Measurements from ENCODE around the gene PDE5A.

DNA sequence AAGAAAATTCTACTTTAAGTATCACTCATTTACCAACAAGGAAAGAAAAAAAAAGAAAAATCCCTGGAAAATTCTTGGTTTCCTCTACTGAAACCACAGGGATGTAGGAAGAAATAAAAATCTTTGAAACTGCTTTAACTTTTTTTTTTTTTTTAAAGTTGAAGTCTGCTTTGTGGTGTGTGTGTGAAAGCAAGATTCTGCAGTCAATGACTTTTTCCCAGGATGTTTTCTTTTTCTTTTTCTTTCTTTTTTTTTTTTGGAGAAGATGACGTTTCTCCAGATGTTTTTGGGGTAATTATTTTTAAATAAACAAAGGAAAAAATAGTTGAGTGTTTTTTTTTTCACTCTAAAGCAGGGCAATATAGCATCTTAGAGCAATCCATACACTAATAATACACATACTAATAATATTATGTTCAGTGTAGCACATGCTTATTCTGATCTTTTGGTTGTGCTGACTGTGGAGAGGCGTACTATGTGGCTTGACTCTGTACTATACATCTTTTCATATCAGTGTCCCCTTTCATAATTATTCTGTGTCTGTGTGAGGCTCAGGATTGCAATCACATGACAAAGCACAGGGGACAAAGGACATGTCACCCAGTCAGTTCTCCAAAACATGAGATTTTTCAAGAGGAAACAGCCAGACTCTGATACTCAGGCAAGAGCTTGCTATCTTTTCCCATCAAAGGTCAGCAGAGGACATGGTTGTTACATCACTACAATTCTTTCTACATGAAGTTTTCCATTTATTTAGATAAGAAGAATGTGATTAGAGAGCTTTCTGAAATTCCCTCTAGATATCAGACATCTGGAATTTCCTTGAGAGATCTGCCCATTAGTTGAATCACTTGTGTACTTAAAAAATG is 111.0 kb downstream of the PDE5A start:
- TF ChIP-seq, protein P1, sequence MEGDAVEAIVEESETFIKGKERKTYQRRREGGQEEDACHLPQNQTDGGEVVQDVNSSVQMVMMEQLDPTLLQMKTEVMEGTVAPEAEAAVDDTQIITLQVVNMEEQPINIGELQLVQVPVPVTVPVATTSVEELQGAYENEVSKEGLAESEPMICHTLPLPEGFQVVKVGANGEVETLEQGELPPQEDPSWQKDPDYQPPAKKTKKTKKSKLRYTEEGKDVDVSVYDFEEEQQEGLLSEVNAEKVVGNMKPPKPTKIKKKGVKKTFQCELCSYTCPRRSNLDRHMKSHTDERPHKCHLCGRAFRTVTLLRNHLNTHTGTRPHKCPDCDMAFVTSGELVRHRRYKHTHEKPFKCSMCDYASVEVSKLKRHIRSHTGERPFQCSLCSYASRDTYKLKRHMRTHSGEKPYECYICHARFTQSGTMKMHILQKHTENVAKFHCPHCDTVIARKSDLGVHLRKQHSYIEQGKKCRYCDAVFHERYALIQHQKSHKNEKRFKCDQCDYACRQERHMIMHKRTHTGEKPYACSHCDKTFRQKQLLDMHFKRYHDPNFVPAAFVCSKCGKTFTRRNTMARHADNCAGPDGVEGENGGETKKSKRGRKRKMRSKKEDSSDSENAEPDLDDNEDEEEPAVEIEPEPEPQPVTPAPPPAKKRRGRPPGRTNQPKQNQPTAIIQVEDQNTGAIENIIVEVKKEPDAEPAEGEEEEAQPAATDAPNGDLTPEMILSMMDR (IDR thresholded peaks at IDR 0.05): no peak
- TF ChIP-seq POLR2A (IDR thresholded peaks at IDR 0.05): no peak
